Tibial nerve (tissue), 4 donors: ENCODE measurements around the gene BCL3.

Source experiments
- CTCF ChIP-seq, 5 experiments: fragments of 200-600 bp in 3 of 5; fragments of 450-650 bp in 2 of 5; sonication (generic) in 3 of 5; IDR thresholded peaks; one replicate each; pipeline ENCODE4 v1.5.1; 2016 to 2019; ENCODE audit warnings: antibody characterized with exemption in 5 of 5, mild to moderate bottlenecking in 3 of 5, moderate library complexity in 2 of 5
- EP300 ChIP-seq, 2 donors: sonication (generic); formaldehyde crosslinking; IDR thresholded peaks; one replicate each; pipeline ENCODE4 v1.6.1; 2017; ENCODE audit warnings: antibody characterized with exemption in 2 of 2, mild to moderate bottlenecking in 1 of 2
- POLR2A ChIP-seq, 2 donors: fragments of 450-650 bp; IDR thresholded peaks; one replicate each; pipeline ENCODE4 v1.6.1; 2017; ENCODE audit warnings: antibody characterized with exemption in 2 of 2, mild to moderate bottlenecking in 2 of 2, moderate library complexity in 2 of 2

- TF ChIP-seq CTCF (IDR thresholded peaks at IDR 0.05) (no peak), EP300 (IDR thresholded peaks at IDR 0.05) (no peak), POLR2A (IDR thresholded peaks at IDR 0.05) (no peak)
These were observed 13.5 kb downstream of the BCL3 start for GRCh38 chr19:44762038-44762437.
